B cell (primary cell): ENCODE data around the gene RAD50. TPM values are rescaled to one million over a fixed set of nuclear protein-coding genes. Genes with fewer than 3 reads are reported as not detected.
"Not testable (repeated sequence)": the region's sequence is repeated elsewhere in the genome, so short reads cannot be mapped to it uniquely, and the experiment has no call there.

Experiments
- ATAC-seq: fragments of 200-7000 bp; cut with Tn5 transposase; one replicate; pipeline ENCODE4 v1.10.0; 2021; ENCODE audit warnings: low read depth, mild to moderate bottlenecking, moderate number of reproducible peaks, moderate library complexity
- CTCF ChIA-PET: fragments of 350-600 bp; sonication (Branson Sonifier 250); formaldehyde crosslinking; loops from one replicate; lab custom pipeline; 2021; ENCODE audit warnings: antibody characterized with exemption, inconsistent platforms; lab: Charles Lee
- POLR2A ChIA-PET: fragments of 350-600 bp; sonication (Branson Sonifier 250); formaldehyde crosslinking; loops from one replicate; lab custom pipeline; 2021; ENCODE audit warnings: antibody characterized with exemption; lab: Charles Lee
- DNase-seq: peaks from one replicate; pipeline ENCODE4 v3.0.0; 2013
- H2AFZ ChIP-seq: 2 replicates; pipeline ENCODE4 v1.6.1; 2012; ENCODE audit warnings: mild to moderate bottlenecking, low read depth, low read length; ENCODE audit not compliant: insufficient read depth, poor library complexity, severe bottlenecking
- H3K27ac ChIP-seq, 2 donors: 1 replicate in 1 of 2; 2 replicates in 1 of 2; pipeline ENCODE4 v1.5.1; 2012 to 2013; ENCODE audit warnings: low read length in 2 of 2, mild to moderate bottlenecking in 2 of 2, moderate library complexity in 1 of 2
- H3K27me3 ChIP-seq, 4 experiments: fragments of 200-600 bp in 1 of 4; sonication (generic) in 1 of 4; replicated peaks in 1 of 4; 1 replicate in 2 of 4; 2 replicates in 2 of 4; pipeline versions ENCODE4 v1.6.1 to v1.7.0; 2013 to 2016; ENCODE audit warnings: low read length in 3 of 4, mild to moderate bottlenecking in 2 of 4, mixed read lengths in 1 of 4, moderate library complexity in 1 of 4; ENCODE audit not compliant: insufficient read depth in 4 of 4, control insufficient read depth in 3 of 4; ENCODE audit errors: control extremely low read depth in 1 of 4
- H3K36me3 ChIP-seq, 2 experiments: replicated peaks in 1 of 2; 1 replicate in 1 of 2; 2 replicates in 1 of 2; pipeline versions ENCODE4 v1.6.1 to v1.7.1; 2013; ENCODE audit warnings: low read length in 1 of 2; ENCODE audit not compliant: insufficient read depth in 2 of 2, control insufficient read depth in 1 of 2; ENCODE audit errors: control extremely low read depth in 1 of 2, extremely low read depth in 1 of 2
- H3K4me1 ChIP-seq, 2 donors: fragments of 200-600 bp in 1 of 2; sonication (generic) in 1 of 2; 1 replicate in 1 of 2; 2 replicates in 1 of 2; pipeline versions ENCODE4 v1.5.1 to v1.6.1; 2013 to 2017; ENCODE audit warnings: low read length in 2 of 2; ENCODE audit not compliant: control insufficient read depth in 2 of 2, insufficient read depth in 2 of 2
- H3K4me2 ChIP-seq: replicated peaks from 2 replicates; pipeline ENCODE3; 2012; ENCODE audit warnings: mild to moderate bottlenecking, low read depth, low read length; ENCODE audit not compliant: poor library complexity, severe bottlenecking
- H3K4me3 ChIP-seq, 5 experiments: fragments of 200-600 bp in 1 of 5; sonication (generic) in 1 of 5; 1 replicate in 3 of 5; 2 replicates in 2 of 5; pipeline versions ENCODE4 v1.5.1 to v1.7.0; 2011 to 2016; ENCODE audit warnings: low read length in 4 of 5, mild to moderate bottlenecking in 4 of 5, low read depth in 2 of 5, control low read depth in 1 of 5, moderate library complexity in 1 of 5; ENCODE audit not compliant: insufficient read depth in 1 of 5; ENCODE audit errors: control extremely low read depth in 1 of 5, extremely low read depth in 1 of 5
- H3K79me2 ChIP-seq: fragments of 200-600 bp; sonication (generic); one replicate; pipeline ENCODE4 v1.6.0; 2016; ENCODE audit warnings: low read length; ENCODE audit not compliant: control insufficient read depth, insufficient read depth
- H3K9ac ChIP-seq: fragments of 200-600 bp; sonication (generic); 2 replicates; pipeline ENCODE4 v1.6.1; 2017; ENCODE audit warnings: mild to moderate bottlenecking, low read length, moderate library complexity
- H3K9me3 ChIP-seq, 3 donors: one replicate each; pipeline versions ENCODE4 v1.6.1 to v1.7.1; 2013; ENCODE audit warnings: low read length in 2 of 3; ENCODE audit not compliant: control insufficient read depth in 2 of 3, insufficient read depth in 1 of 3; ENCODE audit errors: control extremely low read depth in 1 of 3
- H4K20me1 ChIP-seq: 2 replicates; pipeline ENCODE4 v1.6.0; 2012; ENCODE audit warnings: mild to moderate bottlenecking, low read length; ENCODE audit not compliant: insufficient read depth, control insufficient read depth, poor library complexity, severe bottlenecking
- H3K27ac Mint-ChIP-seq: one replicate; pipeline ENCODE4 v1.8.0; 2021; ENCODE audit warnings: mixed read lengths
- H3K27me3 Mint-ChIP-seq: one replicate; pipeline ENCODE4 v1.8.0; 2021; ENCODE audit warnings: mixed read lengths
- H3K4me1 Mint-ChIP-seq: one replicate; pipeline ENCODE4 v1.8.0; 2021; ENCODE audit warnings: mixed read lengths
- H3K4me3 Mint-ChIP-seq: one replicate; pipeline ENCODE4 v1.8.0; 2021; ENCODE audit warnings: mixed read lengths
- H3K9me3 Mint-ChIP-seq: one replicate; pipeline ENCODE4 v1.8.0; 2022; ENCODE audit warnings: mixed read lengths; ENCODE audit not compliant: insufficient read depth
- EZH2 ChIP-seq: IDR thresholded peaks from 2 replicates; pipeline ENCODE4 v1.6.1; 2012; ENCODE audit warnings: borderline replicate concordance, low read depth, mild to moderate bottlenecking, moderate library complexity, low read length; ENCODE audit not compliant: insufficient read depth, poor library complexity, severe bottlenecking
- WGBS: methylation state at CpG from one replicate; pipeline ENCODE4 v1.1.5; 2013; ENCODE audit warnings: missing lambda C conversion rate; ENCODE audit not compliant: insufficient coverage; 5-methylcytosine and 5-hydroxymethylcytosine counted together
- intact Hi-C: fragments of 100-400 bp; cut with micrococcal nuclease; formaldehyde crosslinking; loops from one replicate; pipeline ENCODE4 v1.10.0; 2022
- polyA plus RNA-seq: library from polyadenylated mRNA; depleted of rRNA; stranded (reverse); fragments of >200 nt; gene quantifications from 2 replicates; pipeline ENCODE4 v1.2.3, GENCODE V29; 2012
- total RNA-seq, 2 donors: library from RNA; stranded (reverse); fragments of 120-200 nt in 1 of 2; gene quantifications; 1 replicate in 1 of 2; 2 replicates in 1 of 2; pipeline versions ENCODE4 v1.2.3 to v1.2.4, GENCODE V29; 2013 to 2022
- TF ChIP-seq, protein P1 (sequence below): fragments of 200-600 bp; IDR thresholded peaks from one replicate; pipeline ENCODE4 v1.8.0; 2022; ENCODE audit warnings: antibody characterized with exemption, mild to moderate bottlenecking

Gene RAD50
- total and polyA plus RNA-seq, 2 donors (not counting 1 experiment from before 2014, with no cell fraction given): 11.2 to 32.7 TPM

DNA sequence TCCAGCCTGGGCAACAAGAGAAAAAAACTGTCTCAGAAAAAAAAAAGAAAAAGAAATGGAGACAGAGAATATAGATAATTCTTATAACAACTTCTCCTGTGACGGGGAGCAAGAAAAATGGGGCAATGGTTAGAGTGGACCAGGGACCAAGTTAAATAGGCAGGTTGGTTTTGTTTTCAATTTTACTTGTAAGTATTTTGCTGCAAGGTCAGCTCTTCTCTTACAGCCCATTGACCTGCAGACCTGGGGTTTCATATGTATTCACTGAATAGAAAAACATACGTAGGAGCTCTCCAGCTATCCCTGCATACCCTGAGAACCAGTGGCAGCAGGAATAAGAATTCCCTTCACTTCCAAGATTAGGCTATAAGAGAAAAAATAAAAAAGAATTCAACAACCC, 72.0 kb downstream of the RAD50 start:
- Histone ChIP-seq H3K4me1 (no peaks in the 10 kb centered on the region), H2AFZ (no peak overlapping the region), H3K36me3 (peaks cover 7 to 9% of the 10 kb centered on the region in 2 experiments), H3K9me3 (no peaks in the 10 kb centered on the region), H3K27me3 (no peaks in the 10 kb centered on the region), H3K4me2 (no peak overlapping the region), H3K9ac (no peak overlapping the region), H3K27ac (no peak overlapping the region), H4K20me1 (no peaks in the 10 kb centered on the region), H3K4me3 (no peak overlapping the region), H3K79me2 (no peaks in the 10 kb centered on the region)
- Mint-ChIP-seq H3K4me3 (no peak overlapping the region), H3K27me3 (no peaks in the 10 kb centered on the region), H3K4me1 (no peaks in the 10 kb centered on the region), H3K9me3 (no peaks in the 10 kb centered on the region), H3K27ac (no peak overlapping the region)
- TF ChIP-seq, protein P1, sequence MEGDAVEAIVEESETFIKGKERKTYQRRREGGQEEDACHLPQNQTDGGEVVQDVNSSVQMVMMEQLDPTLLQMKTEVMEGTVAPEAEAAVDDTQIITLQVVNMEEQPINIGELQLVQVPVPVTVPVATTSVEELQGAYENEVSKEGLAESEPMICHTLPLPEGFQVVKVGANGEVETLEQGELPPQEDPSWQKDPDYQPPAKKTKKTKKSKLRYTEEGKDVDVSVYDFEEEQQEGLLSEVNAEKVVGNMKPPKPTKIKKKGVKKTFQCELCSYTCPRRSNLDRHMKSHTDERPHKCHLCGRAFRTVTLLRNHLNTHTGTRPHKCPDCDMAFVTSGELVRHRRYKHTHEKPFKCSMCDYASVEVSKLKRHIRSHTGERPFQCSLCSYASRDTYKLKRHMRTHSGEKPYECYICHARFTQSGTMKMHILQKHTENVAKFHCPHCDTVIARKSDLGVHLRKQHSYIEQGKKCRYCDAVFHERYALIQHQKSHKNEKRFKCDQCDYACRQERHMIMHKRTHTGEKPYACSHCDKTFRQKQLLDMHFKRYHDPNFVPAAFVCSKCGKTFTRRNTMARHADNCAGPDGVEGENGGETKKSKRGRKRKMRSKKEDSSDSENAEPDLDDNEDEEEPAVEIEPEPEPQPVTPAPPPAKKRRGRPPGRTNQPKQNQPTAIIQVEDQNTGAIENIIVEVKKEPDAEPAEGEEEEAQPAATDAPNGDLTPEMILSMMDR: no peak
- TF ChIP-seq EZH2: no peak
- ChIA-PET POLR2A (no interaction called here), CTCF (interaction anchor here (0.7 kb wide), 1 partner anchor 194 kb away, joined by 3 read pairs; no protein-coding TSS in a partner anchor)
- ATAC-seq (no peak), DNase-seq (no peak)
- 100% methylated on average over 1 of the region's 2 CpGs for WGBS
- intact Hi-C loops: no loop called here

DNA sequence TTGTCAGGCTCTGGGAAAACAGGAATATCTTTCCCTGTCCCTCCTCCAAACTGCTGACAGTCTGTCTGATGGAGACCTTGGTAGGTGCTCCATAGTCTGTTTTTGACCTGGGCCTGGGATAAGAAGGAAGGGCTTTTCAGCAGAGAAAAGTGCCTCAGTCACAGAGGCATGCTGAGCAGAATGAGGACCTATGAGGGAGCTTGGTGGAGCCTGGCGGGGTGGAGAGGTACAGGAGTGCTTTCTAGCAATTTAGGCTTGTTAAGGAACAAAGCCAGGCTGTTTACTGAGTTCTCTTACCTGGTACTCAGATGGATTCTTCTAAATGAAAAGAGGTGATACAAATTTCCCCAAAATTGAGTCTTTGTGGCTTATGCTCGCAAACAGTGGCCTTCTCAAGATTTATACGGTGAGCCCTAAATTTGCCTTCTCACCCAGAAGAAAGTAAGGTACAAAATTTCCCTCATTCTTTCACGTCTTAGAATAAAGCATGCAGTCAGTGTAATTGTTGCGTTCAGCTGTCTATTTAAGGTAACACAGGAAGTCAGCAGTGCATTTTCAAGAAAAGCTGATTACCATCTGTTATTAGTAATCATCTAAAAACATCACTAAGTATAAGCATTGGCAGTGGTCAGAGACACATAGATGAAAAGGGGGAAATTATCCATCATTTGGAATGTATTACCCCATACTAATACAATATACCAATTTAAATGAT, 72.6 kb downstream of the RAD50 start:
- intact Hi-C loops: no loop called here
- TF ChIP-seq, protein P1: no peak
- TF ChIP-seq EZH2: no peak
- no peak overlapping the region for H3K4me2 ChIP-seq
- H3K4me1 Mint-ChIP-seq: no peaks in the 10 kb centered on the region
- POLR2A ChIA-PET: no interaction called here
- WGBS: 90% methylated on average over 2 of the region's 5 CpGs
- H4K20me1 ChIP-seq: no peaks in the 10 kb centered on the region
- no peaks in the 10 kb centered on the region for H3K9me3 ChIP-seq
- CTCF ChIA-PET: interaction anchor here (0.7 kb wide), 1 partner anchor 194 kb away, joined by 3 read pairs; no protein-coding TSS in a partner anchor
- H2AFZ ChIP-seq: no peak overlapping the region
- H3K36me3 ChIP-seq: peaks cover 6 to 7% of the 10 kb centered on the region in 2 experiments
- no peak for ATAC-seq
- no peaks in the 10 kb centered on the region for H3K4me1 ChIP-seq
- H3K79me2 ChIP-seq: no peaks in the 10 kb centered on the region
- H3K27me3 Mint-ChIP-seq: no peaks in the 10 kb centered on the region
- H3K4me3 ChIP-seq: no peak overlapping the region
- H3K9me3 Mint-ChIP-seq: no peaks in the 10 kb centered on the region
- H3K27ac ChIP-seq: no peak overlapping the region
- no peak overlapping the region for H3K27ac Mint-ChIP-seq
- H3K9ac ChIP-seq: no peak overlapping the region
- no peaks in the 10 kb centered on the region for H3K27me3 ChIP-seq
- no peak overlapping the region for H3K4me3 Mint-ChIP-seq
- no peak for DNase-seq

DNA sequence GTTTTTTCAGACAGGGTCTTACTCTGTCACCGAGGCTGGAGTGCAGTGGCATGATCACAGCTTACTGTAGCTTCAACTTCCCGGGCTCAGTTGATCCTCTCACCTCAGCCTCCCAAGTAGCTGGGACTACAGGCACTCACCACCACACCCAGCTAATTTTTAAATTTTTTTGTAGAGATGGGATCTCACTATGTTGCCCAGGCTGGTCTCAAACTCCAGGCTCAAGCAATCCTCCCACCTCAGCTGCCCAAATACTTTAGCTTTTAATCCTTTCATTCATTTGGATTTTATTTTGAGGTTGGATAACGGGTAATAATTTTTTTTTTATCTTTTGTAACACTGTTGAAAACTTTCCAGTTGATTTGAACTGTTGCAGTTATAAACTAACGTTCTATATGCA, 76.8 kb downstream of the RAD50 start:
- H3K9me3 ChIP-seq, H3K4me1 Mint-ChIP-seq, H3K9me3 Mint-ChIP-seq, intact Hi-C loops, H3K27me3 ChIP-seq, DNase-seq, H3K9ac ChIP-seq, H3K27me3 Mint-ChIP-seq, H3K4me3 ChIP-seq, H3K4me1 ChIP-seq, H3K79me2 ChIP-seq, ATAC-seq, H2AFZ ChIP-seq, H3K4me3 Mint-ChIP-seq, H3K4me2 ChIP-seq, H3K27ac Mint-ChIP-seq, H4K20me1 ChIP-seq, H3K27ac ChIP-seq: not testable (repeated sequence)
- peaks cover 13 to 29% of the 10 kb centered on the region in 2 experiments for H3K36me3 ChIP-seq
- POLR2A ChIA-PET: interaction anchor here (0.6 kb wide), 1 partner anchor 96 kb away, joined by 3 read pairs; no protein-coding TSS in a partner anchor
- no CpG with 5 or more reads among the region's 4 CpGs for WGBS
- CTCF ChIA-PET: interaction anchor here (0.6 kb wide), 1 partner anchor 10 kb away, joined by 3 read pairs; no protein-coding TSS in a partner anchor
